ENCODE measurements around the gene MPC1. TPM values are rescaled to one million over a fixed set of nuclear protein-coding genes. Genes with fewer than 3 reads are reported as not detected.

The MPC1 gene
- total RNA-seq, 5 donors from 2014 or later (not counting 1 experiment from before 2014, with no cell fraction given) = 23.8 to 31.2 (median 27.5) TPM

DNA sequence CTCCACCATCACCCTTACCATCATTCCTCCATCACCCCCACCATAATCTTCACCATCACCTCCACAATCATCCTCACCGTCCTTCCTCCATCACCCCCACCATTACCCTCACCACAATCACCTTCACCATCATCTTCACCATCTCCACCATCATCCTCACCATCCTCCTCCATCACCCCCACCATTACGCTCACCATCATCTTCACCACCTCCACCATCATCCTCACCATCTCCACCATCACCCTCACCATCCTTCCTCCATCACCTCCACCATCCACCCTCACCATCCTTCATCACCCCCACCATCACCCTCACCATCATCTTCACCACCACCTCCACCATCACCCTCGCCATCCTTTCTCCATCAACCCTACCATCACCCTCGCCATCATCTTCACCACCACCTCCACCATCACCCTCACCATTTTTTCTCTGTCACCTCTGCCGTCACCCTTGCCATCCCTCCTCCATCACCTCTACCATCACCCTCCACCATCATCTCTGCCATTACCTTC, 33.1 kb upstream of the MPC1 start:
- H3K4me3 Mint-ChIP-seq = peak overlapping the region; percentile 42 to 77 (median 58)
- peaks cover 4 to 15% (median 12%) of the 10 kb centered on the region in 3 donors for H3K9me3 Mint-ChIP-seq
- no peak for DNase-seq
- no peak for ATAC-seq (replicated peaks in 1 of 4)
- Histone ChIP-seq H3K27me3 (replicated peaks in 1 of 2; ENCODE audit: control insufficient read depth in 2 of 2, extremely low read depth in 1 of 2, insufficient read depth in 2 of 2, low read length in 1 of 2) (no peaks in the 10 kb centered on the region), H3K27ac (ENCODE audit: low read length) (peak overlapping the region; percentile 82), H3K36me3 (ENCODE audit: control insufficient read depth in 2 of 2, extremely low read depth in 1 of 2, insufficient read depth in 1 of 2, low read length in 1 of 2) (peaks cover 0 to 2% of the 10 kb centered on the region in 2 donors), H3K4me1 (ENCODE audit: control insufficient read depth in 1 of 2, extremely low read depth in 1 of 2, insufficient read depth in 2 of 2, low read length in 2 of 2) (peaks cover 69 to 92% of the 10 kb centered on the region in 2 experiments), H3K9me3 (no peaks in the 10 kb centered on the region), H3K4me3 (ENCODE audit: control insufficient read depth in 1 of 2, extremely low read depth in 1 of 2, low read length in 1 of 2) (no peak overlapping the region)
- WGBS (ENCODE audit: insufficient coverage) = 72% methylated on average over 5 of the region's 5 CpGs
- ChIA-PET CTCF (interaction anchor here in 1 of 2 donors (0.7 kb wide), 1 partner anchor 28 kb away, joined by 10 read pairs; no protein-coding TSS in a partner anchor), POLR2A (no interaction called here)
- no peaks in the 10 kb centered on the region for H3K27me3 Mint-ChIP-seq
- peaks cover 96 to 98% (median 98%) of the 10 kb centered on the region in 3 donors for H3K4me1 Mint-ChIP-seq
- H3K27ac Mint-ChIP-seq = peak overlapping the region; percentile 94 to 95
- H3K36me3 Mint-ChIP-seq = peaks cover 20% of the 10 kb centered on the region

DNA sequence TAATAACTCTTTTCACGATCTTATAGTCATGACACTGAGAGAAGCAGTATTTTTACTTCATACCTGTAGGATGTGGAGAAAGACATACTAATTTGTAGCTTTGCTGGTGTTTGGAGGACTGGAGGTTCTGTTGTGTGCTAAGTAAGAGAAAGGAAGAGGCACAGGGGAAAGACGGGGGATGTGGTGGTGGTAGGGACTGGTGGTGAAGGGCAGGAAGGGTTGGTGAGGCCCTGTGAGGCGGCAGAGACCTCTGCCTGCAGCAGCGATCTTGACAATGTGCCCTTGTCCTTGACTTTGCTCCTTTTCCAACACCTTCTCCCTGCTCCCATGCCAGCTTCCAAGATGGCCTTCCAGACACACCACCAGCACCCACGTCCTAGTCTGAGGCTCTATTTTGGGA, 32.6 kb upstream of the MPC1 start:
- H3K27ac Mint-ChIP-seq = peak overlapping the region; percentile 94 to 95
- no CpG with 5 or more reads among the region's 5 CpGs for WGBS (ENCODE audit: insufficient coverage)
- H3K9me3 ChIP-seq = no peaks in the 10 kb centered on the region
- CTCF ChIA-PET = interaction anchor here in 1 of 2 donors (0.7 kb wide), 1 partner anchor 29 kb away, joined by 10 read pairs; no protein-coding TSS in a partner anchor
- ATAC-seq (replicated peaks in 1 of 4) = peak; percentile 41 to 56 (median 52)
- H3K4me1 ChIP-seq (ENCODE audit: control insufficient read depth in 1 of 2, extremely low read depth in 1 of 2, insufficient read depth in 2 of 2, low read length in 2 of 2) = peaks cover 75 to 92% of the 10 kb centered on the region in 2 experiments
- peak overlapping the region; percentile 42 to 77 (median 58) for H3K4me3 Mint-ChIP-seq
- H3K4me3 ChIP-seq (ENCODE audit: control insufficient read depth in 1 of 2, extremely low read depth in 1 of 2, low read length in 1 of 2) = peak overlapping the region in 1 of 2 donors; percentile 42
- peak overlapping the region; percentile 82 for H3K27ac ChIP-seq (ENCODE audit: low read length)
- POLR2A ChIA-PET = interaction anchor here in 1 of 2 donors (0.6 kb wide), 1 partner anchor 285 kb away, joined by 3 read pairs; no protein-coding TSS in a partner anchor
- peak; percentile 26 to 72 (median 49) for DNase-seq
- H3K36me3 Mint-ChIP-seq = peaks cover 20% of the 10 kb centered on the region
- H3K36me3 ChIP-seq (ENCODE audit: control insufficient read depth in 2 of 2, extremely low read depth in 1 of 2, insufficient read depth in 1 of 2, low read length in 1 of 2) = peaks cover 0 to 2% of the 10 kb centered on the region in 2 donors
- H3K4me1 Mint-ChIP-seq = peaks cover 98 to 99% (median 98%) of the 10 kb centered on the region in 3 donors
- H3K27me3 ChIP-seq (replicated peaks in 1 of 2; ENCODE audit: control insufficient read depth in 2 of 2, extremely low read depth in 1 of 2, insufficient read depth in 2 of 2, low read length in 1 of 2) = no peaks in the 10 kb centered on the region
- no peaks in the 10 kb centered on the region for H3K27me3 Mint-ChIP-seq
- H3K9me3 Mint-ChIP-seq = peaks cover 4 to 15% (median 12%) of the 10 kb centered on the region in 3 donors

DNA sequence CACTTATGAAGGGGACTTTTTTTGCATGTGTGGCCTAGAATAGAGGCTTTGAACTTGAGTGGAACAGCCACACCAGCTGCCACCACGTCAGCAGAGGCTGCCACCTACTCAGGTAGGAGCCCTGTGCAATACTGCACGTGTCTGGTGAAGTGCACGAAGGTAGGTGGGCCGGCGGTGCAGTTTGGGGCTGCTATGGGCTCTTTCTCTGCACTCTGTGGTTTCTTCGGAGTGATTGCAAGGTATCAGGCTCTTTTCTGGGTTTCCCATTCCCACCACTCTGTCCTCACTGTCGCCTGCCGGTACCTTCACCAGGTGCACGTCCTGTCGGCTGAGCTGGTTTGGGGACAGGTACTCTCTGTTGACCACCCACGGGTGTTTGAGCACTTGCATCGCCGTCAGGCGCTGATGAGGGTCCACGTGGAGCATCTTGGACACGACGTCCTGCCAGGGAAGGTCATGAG, 30.8 kb upstream of the MPC1 start:
- ATAC-seq (replicated peaks in 1 of 4) (peak in 1 of 4 experiments; percentile 24), DNase-seq (peak in 20 of 35 experiments; percentile 10 to 58 (median 26))
- Histone ChIP-seq H3K9me3 (no peaks in the 10 kb centered on the region), H3K27me3 (replicated peaks in 1 of 2; ENCODE audit: control insufficient read depth in 2 of 2, extremely low read depth in 1 of 2, insufficient read depth in 2 of 2, low read length in 1 of 2) (no peaks in the 10 kb centered on the region), H3K36me3 (ENCODE audit: control insufficient read depth in 2 of 2, extremely low read depth in 1 of 2, insufficient read depth in 1 of 2, low read length in 1 of 2) (no peaks in the 10 kb centered on the region), H3K4me3 (ENCODE audit: control insufficient read depth in 1 of 2, extremely low read depth in 1 of 2, low read length in 1 of 2) (no peak overlapping the region), H3K27ac (ENCODE audit: low read length) (peak overlapping the region; percentile 21), H3K4me1 (ENCODE audit: control insufficient read depth in 1 of 2, extremely low read depth in 1 of 2, insufficient read depth in 2 of 2, low read length in 2 of 2) (peaks cover 59 to 80% of the 10 kb centered on the region in 2 experiments)
- Mint-ChIP-seq H3K9me3 (peaks cover 4 to 15% (median 12%) of the 10 kb centered on the region in 3 donors), H3K27me3 (no peaks in the 10 kb centered on the region), H3K27ac (peak overlapping the region; percentile 83 to 94), H3K4me3 (peak overlapping the region; percentile 21 to 77 (median 59)), H3K4me1 (peaks cover 90 to 95% (median 95%) of the 10 kb centered on the region in 3 donors), H3K36me3 (peaks cover 20% of the 10 kb centered on the region)
- ChIA-PET POLR2A (interaction anchor here in 1 of 2 donors (0.6 kb wide), 1 partner anchor 76 kb away, joined by 3 read pairs; no protein-coding TSS in a partner anchor), CTCF (interaction anchor here in 1 of 2 donors (1.2 kb wide), 1 partner anchor 13 kb away, joined by 3 read pairs; no protein-coding TSS in a partner anchor)
- 55% methylated on average over 8 of the region's 17 CpGs for WGBS (ENCODE audit: insufficient coverage)

DNA sequence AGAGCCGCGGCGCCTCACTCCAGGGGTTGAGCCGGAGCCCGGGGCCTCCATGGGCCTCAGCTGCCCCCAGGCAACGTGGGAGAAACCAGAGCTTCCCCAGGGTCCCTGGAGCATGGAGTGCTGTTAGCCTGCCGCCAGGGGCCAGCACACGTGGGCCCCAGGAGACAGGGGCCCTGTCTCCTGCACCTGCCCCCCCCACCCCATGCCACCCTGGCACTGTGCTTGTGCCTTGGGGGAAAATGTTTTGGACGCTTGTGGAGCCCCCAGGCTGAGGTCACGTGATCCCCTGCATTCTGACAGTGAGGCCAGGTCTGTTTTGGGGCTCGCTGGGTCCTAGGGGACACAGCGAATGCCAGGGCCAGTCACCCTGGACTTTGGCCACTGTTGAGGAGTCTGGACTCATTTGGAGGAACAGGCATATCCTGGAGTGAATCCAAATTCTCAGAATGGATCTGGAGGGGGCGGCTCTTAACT, 30.2 kb upstream of the MPC1 start:
- WGBS (ENCODE audit: insufficient coverage) = 96% methylated on average over 13 of the region's 13 CpGs

DNA sequence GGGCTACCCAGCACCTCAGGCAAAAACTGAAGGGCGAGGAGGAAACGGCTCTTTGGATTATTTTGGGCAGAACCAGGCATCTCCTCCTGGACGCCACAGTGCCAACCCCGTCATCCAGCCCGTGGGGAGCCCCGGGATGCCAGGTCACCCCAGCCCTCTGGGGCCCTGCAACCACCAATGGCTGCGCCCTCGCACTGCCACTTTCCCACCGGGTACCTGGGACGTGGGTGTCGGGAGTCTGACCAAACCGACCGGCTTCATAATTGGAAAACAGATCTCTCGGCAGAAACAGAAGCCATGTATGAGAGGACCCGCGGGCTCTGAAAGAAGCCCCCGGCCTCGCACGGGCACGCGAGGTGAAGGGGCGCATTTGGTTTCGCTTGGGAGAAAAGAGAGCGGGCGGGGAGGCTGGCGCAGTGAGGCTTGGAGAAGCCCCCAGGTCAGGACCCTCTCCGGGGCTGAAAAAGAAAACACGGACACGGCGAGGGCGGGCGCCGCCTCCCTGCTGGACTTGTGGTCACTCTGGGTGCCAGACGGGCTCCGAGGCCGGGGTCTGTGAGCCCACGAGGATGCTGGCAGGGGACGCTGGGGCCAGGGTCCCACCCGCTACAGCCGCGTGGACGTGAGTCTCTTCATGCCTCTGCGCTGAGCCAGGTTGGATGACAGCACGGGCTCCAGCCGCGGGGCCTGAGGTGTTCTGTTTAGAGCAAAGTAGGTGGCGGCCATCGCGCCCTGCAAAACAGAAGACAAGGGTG, 29.6 kb upstream of the MPC1 start:
- Histone ChIP-seq H3K27me3 (replicated peaks in 1 of 2; ENCODE audit: control insufficient read depth in 2 of 2, extremely low read depth in 1 of 2, insufficient read depth in 2 of 2, low read length in 1 of 2) (no peaks in the 10 kb centered on the region), H3K36me3 (ENCODE audit: control insufficient read depth in 2 of 2, extremely low read depth in 1 of 2, insufficient read depth in 1 of 2, low read length in 1 of 2) (no peaks in the 10 kb centered on the region), H3K4me1 (ENCODE audit: control insufficient read depth in 1 of 2, extremely low read depth in 1 of 2, insufficient read depth in 2 of 2, low read length in 2 of 2) (peaks cover 52 to 68% of the 10 kb centered on the region in 2 experiments), H3K4me3 (ENCODE audit: control insufficient read depth in 1 of 2, extremely low read depth in 1 of 2, low read length in 1 of 2) (peak overlapping the region; percentile 21 to 56), H3K27ac (ENCODE audit: low read length) (peak overlapping the region; percentile 53), H3K9me3 (no peaks in the 10 kb centered on the region)
- DNase-seq = no peak
- ChIA-PET CTCF (interaction anchor here in 1 of 2 donors (2.4 kb wide), 1 partner anchor 11 kb away, joined by 12 read pairs; no protein-coding TSS in a partner anchor), POLR2A (interaction anchor here in 1 of 2 donors (0.6 kb wide), 1 partner anchor 23 kb away, joined by 3 read pairs; no protein-coding TSS in a partner anchor)
- Mint-ChIP-seq H3K4me1 (peaks cover 78 to 83% (median 83%) of the 10 kb centered on the region in 3 donors), H3K27ac (peak overlapping the region; percentile 97), H3K4me3 (peak overlapping the region; percentile 69 to 81 (median 73)), H3K36me3 (peaks cover 20% of the 10 kb centered on the region), H3K9me3 (peaks cover 4 to 15% (median 12%) of the 10 kb centered on the region in 3 donors), H3K27me3 (no peaks in the 10 kb centered on the region)
- ATAC-seq (replicated peaks in 1 of 4) = no peak
- 91% methylated on average over 48 of the region's 49 CpGs for WGBS (ENCODE audit: insufficient coverage)

More for the DNA sequence above, 30.2 kb upstream of the MPC1 start:
- DNase-seq = peak in 1 of 35 experiments; percentile 22
- POLR2A ChIA-PET = no interaction called here
- no peaks in the 10 kb centered on the region for H3K27me3 ChIP-seq (replicated peaks in 1 of 2; ENCODE audit: control insufficient read depth in 2 of 2, extremely low read depth in 1 of 2, insufficient read depth in 2 of 2, low read length in 1 of 2)
- peaks cover 84 to 90% (median 89%) of the 10 kb centered on the region in 3 donors for H3K4me1 Mint-ChIP-seq
- CTCF ChIA-PET = no interaction called here
- H3K36me3 ChIP-seq (ENCODE audit: control insufficient read depth in 2 of 2, extremely low read depth in 1 of 2, insufficient read depth in 1 of 2, low read length in 1 of 2) = no peaks in the 10 kb centered on the region
- no peaks in the 10 kb centered on the region for H3K27me3 Mint-ChIP-seq
- no peaks in the 10 kb centered on the region for H3K9me3 ChIP-seq
- peak overlapping the region in 1 of 2 donors; percentile 35 for H3K4me3 ChIP-seq (ENCODE audit: control insufficient read depth in 1 of 2, extremely low read depth in 1 of 2, low read length in 1 of 2)
- ATAC-seq (replicated peaks in 1 of 4) = no peak
- peaks cover 4 to 15% (median 12%) of the 10 kb centered on the region in 3 donors for H3K9me3 Mint-ChIP-seq
- peak overlapping the region; percentile 21 to 77 (median 59) for H3K4me3 Mint-ChIP-seq
- peak overlapping the region; percentile 83 to 94 for H3K27ac Mint-ChIP-seq
- peaks cover 54 to 74% of the 10 kb centered on the region in 2 experiments for H3K4me1 ChIP-seq (ENCODE audit: control insufficient read depth in 1 of 2, extremely low read depth in 1 of 2, insufficient read depth in 2 of 2, low read length in 2 of 2)
- peaks cover 20% of the 10 kb centered on the region for H3K36me3 Mint-ChIP-seq
- H3K27ac ChIP-seq (ENCODE audit: low read length) = peak overlapping the region; percentile 21
